ENCODE data around the gene MAGEA9B. TPM values are rescaled to one million over a fixed set of nuclear protein-coding genes. Genes with fewer than 3 reads are reported as not detected.

The MAGEA9B gene
- total RNA-seq = not detected in 2 replicates

DNA sequence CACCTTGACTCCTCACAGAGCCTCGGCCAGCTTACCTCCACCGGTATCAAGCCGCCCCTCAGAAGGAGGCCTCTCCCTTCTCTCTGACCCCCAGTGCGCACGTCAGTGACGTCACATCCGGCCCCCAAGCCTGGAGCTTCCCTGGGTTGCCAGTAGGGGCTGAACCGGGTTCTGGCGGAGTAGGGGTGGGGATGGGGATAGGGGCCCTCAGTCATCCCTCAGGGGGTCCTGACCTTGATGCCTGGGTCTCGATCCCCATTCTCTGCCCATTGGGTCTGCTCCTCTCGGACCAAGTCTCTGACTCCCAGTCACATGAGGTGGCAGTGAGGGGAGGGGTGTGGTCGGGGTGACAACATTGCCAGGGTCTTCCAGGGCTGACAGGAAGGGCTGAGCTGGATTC is at the start of gene MAGEA9B:
Gene MAGEA9B (minus strand): TSS at position 101 of the 400 bp plus-strand sequence. CDS start 4,280 bp downstream, outside the sequence.

DNA sequence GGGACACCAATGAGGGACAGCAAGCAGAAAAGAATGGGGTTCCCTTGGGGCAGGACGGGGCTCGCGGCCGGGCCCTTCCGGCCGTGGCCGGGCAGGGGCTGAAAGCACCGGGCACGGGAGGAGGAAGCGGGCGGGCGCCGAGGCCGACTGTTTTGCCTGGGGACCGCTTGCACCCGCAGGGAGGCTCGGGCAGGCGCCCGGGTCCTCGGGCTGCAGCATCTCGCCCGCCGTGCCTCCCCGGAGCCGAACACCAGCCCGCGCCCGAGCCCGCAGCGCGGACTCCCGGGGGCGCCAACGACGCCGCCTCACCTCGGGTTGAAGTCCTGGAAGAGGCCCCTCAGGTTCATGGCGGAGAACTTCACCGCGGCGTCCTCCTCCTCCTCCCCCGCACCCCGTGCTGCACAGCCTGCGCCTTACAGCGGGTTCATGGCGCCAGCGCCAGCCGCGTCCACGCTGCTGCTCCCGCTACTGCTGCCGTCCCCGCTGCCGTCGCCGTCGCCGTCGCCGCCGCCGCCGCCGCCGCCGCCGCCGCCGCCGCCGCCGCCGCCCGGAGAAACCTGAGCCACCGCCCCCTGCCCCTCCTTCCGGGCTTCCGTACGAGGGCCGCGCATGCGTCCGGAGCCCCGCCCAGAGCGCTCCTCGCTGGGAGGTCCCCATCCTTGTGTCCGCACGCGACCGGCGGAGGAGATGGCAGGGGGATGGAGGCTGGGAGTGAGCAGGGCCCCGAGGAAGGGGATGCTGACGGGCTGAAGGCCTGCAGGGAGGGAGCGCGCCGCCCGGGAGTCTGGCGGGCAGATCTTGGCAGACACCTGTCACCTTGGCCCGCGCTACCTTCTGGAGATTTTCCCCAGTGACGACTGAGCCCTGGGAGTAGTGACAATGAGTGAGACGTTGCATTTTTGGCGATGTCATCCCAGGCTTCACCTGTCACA is 44.2 kb upstream of the MAGEA9B start, which contains the start of gene TMEM185A:
Gene TMEM185A (minus strand): TSS at position 559 of the 932 bp plus-strand sequence. CDS start 212 bp downstream, at position 347.

DNA sequence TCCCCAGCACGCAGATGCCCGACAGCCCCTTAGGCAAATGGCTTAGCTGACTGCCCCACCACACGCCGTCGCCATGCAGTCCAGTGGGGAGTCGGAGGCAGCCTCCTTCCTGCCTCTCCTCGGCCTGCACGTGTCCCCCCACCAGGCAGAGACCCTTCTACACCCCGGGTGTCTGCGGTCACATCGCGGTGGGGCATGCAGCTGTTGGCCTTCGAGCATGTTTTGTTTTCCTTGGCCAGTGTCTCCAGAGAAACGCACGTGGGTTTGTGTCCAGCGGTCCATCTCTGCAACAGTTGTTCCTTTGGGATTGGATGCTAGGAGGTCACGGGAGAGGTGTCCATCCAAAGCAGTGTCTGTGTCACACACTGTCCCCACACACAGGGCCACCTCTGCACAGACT is 8.0 kb upstream of the MAGEA9B start, which contains the start of gene HSFX2:
Gene HSFX2 (minus strand): TSS at position 101 of the 400 bp plus-strand sequence. CDS start 614 bp downstream, outside the sequence.

GRCh38 chrX:149549701-149550100 is 37.6 kb downstream of the MAGEA9B start, which contains the start of gene HSFX3:
TSS of gene HSFX3 (minus strand) at chrX:149549924. CDS start at chrX:149549852, 72 bp downstream.

DNA sequence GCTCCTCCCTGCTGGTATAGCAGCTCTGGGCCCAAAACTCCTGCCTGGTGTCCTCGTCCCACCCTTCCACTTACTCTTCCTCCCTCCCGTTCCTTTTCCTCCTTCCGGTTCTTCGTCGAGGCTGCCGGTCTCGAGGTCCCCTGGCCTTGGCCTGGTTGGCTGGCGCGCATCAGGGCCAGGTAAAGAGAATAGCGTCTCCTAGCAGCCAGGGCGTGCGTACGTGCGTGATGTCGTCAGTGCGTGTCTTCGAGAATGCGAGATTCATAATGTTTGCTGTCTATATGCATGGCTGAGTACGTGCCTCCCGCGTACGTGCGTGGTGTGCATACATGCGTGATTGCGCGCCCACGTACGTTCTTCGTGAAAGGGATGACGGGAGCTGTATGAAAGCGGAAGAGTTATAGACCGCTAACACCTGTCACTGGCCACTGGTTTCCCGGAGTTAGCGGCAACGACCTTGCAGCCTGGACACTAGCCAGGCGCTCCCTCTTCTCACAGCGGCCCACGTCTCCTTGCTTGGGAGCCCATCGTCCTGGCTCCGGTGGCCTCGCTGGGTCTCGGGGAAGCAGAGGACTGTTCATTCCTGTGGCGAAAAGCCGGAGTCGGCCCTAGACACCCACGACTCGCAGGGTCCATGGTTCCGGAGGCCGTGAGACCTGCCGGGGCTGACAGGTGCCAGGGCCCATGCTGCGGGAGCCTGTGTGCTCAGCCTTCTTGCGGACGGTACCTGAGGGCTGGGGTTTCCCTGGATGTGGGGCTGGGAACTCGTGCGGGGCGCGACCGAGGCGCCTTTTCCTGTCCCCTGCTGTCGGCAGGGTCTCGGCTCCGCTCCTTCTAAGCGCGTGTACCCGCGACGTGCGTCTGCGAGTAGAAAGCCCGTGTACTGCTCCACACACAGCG is 46.4 kb downstream of the MAGEA9B start, which contains the start of gene EOLA1:
Gene EOLA1 (plus strand): TSS at position 392 of the 900 bp plus-strand sequence. CDS start 4,619 bp downstream, outside the sequence.

Other genes with a start within 250 kb of the MAGEA9B start
- 20.2 and 40.1 TPM in 2 replicates for gene IDS, start 82.2 kb downstream of the MAGEA9B start, total RNA-seq
- gene EOLA1, start 46.4 kb downstream of the MAGEA9B start, total RNA-seq = 8.9 and 14.4 TPM in 2 replicates
- gene HSFX3, start 37.5 kb downstream of the MAGEA9B start, total RNA-seq = not detected in 2 replicates
- not detected in 2 replicates for gene HSFX2, start 7.9 kb upstream of the MAGEA9B start, total RNA-seq
- 9.8 and 12.2 TPM in 2 replicates for gene TMEM185A, start 44.3 kb upstream of the MAGEA9B start, total RNA-seq
- gene MAGEA11, start 124.6 kb upstream of the MAGEA9B start, total RNA-seq = not detected in 2 replicates
- gene HSFX1, start 186.6 kb upstream of the MAGEA9B start, total RNA-seq = 0.18 and 0.86 TPM in 2 replicates
- gene MAGEA9, start 194.5 kb upstream of the MAGEA9B start, total RNA-seq = not detected in 2 replicates